Renal cortex interstitium (tissue), 15 donors: Measurements from ENCODE around the gene MFSD8. TPM values are rescaled to one million over a fixed set of nuclear protein-coding genes. Genes with fewer than 3 reads are reported as not detected.
"Not testable (repeated sequence)": the region's sequence is repeated elsewhere in the genome, so short reads cannot be mapped to it uniquely, and the experiment has no call there.

Experiments used
- DNase-seq, 11 donors: peaks; one replicate each; pipeline ENCODE4 v3.0.0-alpha.2; 2013; ENCODE audit warnings: low read depth in 9 of 11, low spot score in 4 of 11; ENCODE audit errors: extremely low read depth in 1 of 11
- long read RNA-seq, 16 experiments: transcript quantifications; one replicate each; lab custom pipeline, GENCODE V29; 2026
- polyA plus RNA-seq, 3 donors: library from polyadenylated mRNA; unstranded; fragments of 120-200 nt; gene quantifications; one replicate each; pipeline ENCODE4 v1.2.1, GENCODE V29; 2013; ENCODE audit not compliant: insufficient read length in 3 of 3

MFSD8 gene, protein sequence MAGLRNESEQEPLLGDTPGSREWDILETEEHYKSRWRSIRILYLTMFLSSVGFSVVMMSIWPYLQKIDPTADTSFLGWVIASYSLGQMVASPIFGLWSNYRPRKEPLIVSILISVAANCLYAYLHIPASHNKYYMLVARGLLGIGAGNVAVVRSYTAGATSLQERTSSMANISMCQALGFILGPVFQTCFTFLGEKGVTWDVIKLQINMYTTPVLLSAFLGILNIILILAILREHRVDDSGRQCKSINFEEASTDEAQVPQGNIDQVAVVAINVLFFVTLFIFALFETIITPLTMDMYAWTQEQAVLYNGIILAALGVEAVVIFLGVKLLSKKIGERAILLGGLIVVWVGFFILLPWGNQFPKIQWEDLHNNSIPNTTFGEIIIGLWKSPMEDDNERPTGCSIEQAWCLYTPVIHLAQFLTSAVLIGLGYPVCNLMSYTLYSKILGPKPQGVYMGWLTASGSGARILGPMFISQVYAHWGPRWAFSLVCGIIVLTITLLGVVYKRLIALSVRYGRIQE
- polyA plus RNA-seq = 10 to 100 TPM; 19.5 to 37.9 (median 24.0) TPM
- long read RNA-seq, donor 1, full-length matches to known transcripts = 4 of 4 reads
- long read RNA-seq, donor 1, partial matches to known transcripts = 0 of 4 reads
- long read RNA-seq, donor 1, other reads (novel, unspliced or antisense) = 0 of 4 reads
- long read RNA-seq, donor 2, full-length matches to known transcripts = 9 of 9 reads
- long read RNA-seq, donor 2, partial matches to known transcripts = 0 of 9 reads
- long read RNA-seq, donor 2, other reads (novel, unspliced or antisense) = 0 of 9 reads
- long read RNA-seq, donor 3, full-length matches to known transcripts = 3 of 3 reads
- long read RNA-seq, donor 3, partial matches to known transcripts = 0 of 3 reads
- long read RNA-seq, donor 3, other reads (novel, unspliced or antisense) = 0 of 3 reads
- long read RNA-seq, donor 4, full-length matches to known transcripts = 6 of 6 reads
- long read RNA-seq, donor 4, partial matches to known transcripts = 0 of 6 reads
- long read RNA-seq, donor 4, other reads (novel, unspliced or antisense) = 0 of 6 reads
- long read RNA-seq, donor 5 = 0 reads
- long read RNA-seq, donor 6, full-length matches to known transcripts = 3 of 15 reads
- long read RNA-seq, donor 6, partial matches to known transcripts = 12 of 15 reads
- long read RNA-seq, donor 6, other reads (novel, unspliced or antisense) = 0 of 15 reads
- long read RNA-seq, donor 7, full-length matches to known transcripts = 5 of 11 reads
- long read RNA-seq, donor 7, partial matches to known transcripts = 6 of 11 reads
- long read RNA-seq, donor 7, other reads (novel, unspliced or antisense) = 0 of 11 reads
- long read RNA-seq, donor 8 = 0 reads
- long read RNA-seq, donor 9, full-length matches to known transcripts = 1 of 9 reads
- long read RNA-seq, donor 9, partial matches to known transcripts = 8 of 9 reads
- long read RNA-seq, donor 9, other reads (novel, unspliced or antisense) = 0 of 9 reads
- long read RNA-seq, donor 10, full-length matches to known transcripts = 7 of 7 reads
- long read RNA-seq, donor 10, partial matches to known transcripts = 0 of 7 reads
- long read RNA-seq, donor 10, other reads (novel, unspliced or antisense) = 0 of 7 reads
- long read RNA-seq, donor 11, full-length matches to known transcripts = 3 of 9 reads
- long read RNA-seq, donor 11, partial matches to known transcripts = 6 of 9 reads
- long read RNA-seq, donor 11, other reads (novel, unspliced or antisense) = 0 of 9 reads
- long read RNA-seq, donor 12, partial matches to known transcripts = 8 of 9 reads
- long read RNA-seq, donor 12, other reads (novel, unspliced or antisense) = 0 of 9 reads
- long read RNA-seq, donor 13 = 0 reads
- long read RNA-seq, donor 14, full-length matches to known transcripts = 6 of 6 reads
- long read RNA-seq, donor 14, partial matches to known transcripts = 0 of 6 reads
- long read RNA-seq, donor 14, other reads (novel, unspliced or antisense) = 0 of 6 reads
- long read RNA-seq, donor 15, full-length matches to known transcripts = 1 of 1 reads
- long read RNA-seq, donor 15, partial matches to known transcripts = 0 of 1 reads
- long read RNA-seq, donor 15, other reads (novel, unspliced or antisense) = 0 of 1 reads
- long read RNA-seq, donor 16, full-length matches to known transcripts = 16 of 24 reads
- long read RNA-seq, donor 16, partial matches to known transcripts = 8 of 24 reads
- long read RNA-seq, donor 16, other reads (novel, unspliced or antisense) = 0 of 24 reads

- DNase-seq = peak; percentile 92 to 97 (median 96)
These were observed at the start of gene MFSD8, which contains the start of gene ABHD18 for GRCh38 chr4:127965062-127965802. Gene MFSD8 (minus strand): TSS chr4:127965173. CDS start chr4:127965133, 40 bp downstream. Gene ABHD18 (plus strand): TSS chr4:127965406. CDS start chr4:127982956, 17,550 bp downstream.

DNA sequence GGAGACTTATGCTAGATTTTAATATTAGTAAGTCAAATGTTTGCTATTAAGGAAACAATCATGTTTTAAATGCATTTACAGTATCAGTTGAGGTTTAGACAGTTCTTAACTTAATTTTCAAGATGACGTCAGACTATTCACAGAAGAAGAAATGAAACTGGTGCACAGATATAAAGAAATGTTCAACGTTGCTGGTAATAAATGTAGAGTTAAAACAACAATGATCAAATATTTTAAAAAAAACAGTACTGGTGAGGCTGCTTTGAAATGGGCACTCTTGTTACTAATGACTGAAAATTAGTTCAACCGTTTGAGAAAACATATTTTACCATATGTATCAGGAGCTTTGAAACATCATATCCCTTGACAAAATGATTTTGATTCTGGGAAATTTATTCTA lies 44.5 kb upstream of the MFSD8 start:
- DNase-seq = no peak

- no peak for DNase-seq
These were observed 41.6 kb upstream of the MFSD8 start for GRCh38 chr4:128006592-128006991.

- DNase-seq = no peak
These were observed 32.8 kb upstream of the MFSD8 start for GRCh38 chr4:127997534-127998388.

GRCh38 chr4:127996521-127996920 lies 31.5 kb upstream of the MFSD8 start:
- not testable (repeated sequence) for DNase-seq

- DNase-seq = no peak
These were observed 30.8 kb upstream of the MFSD8 start for GRCh38 chr4:127995776-127996175.

DNA sequence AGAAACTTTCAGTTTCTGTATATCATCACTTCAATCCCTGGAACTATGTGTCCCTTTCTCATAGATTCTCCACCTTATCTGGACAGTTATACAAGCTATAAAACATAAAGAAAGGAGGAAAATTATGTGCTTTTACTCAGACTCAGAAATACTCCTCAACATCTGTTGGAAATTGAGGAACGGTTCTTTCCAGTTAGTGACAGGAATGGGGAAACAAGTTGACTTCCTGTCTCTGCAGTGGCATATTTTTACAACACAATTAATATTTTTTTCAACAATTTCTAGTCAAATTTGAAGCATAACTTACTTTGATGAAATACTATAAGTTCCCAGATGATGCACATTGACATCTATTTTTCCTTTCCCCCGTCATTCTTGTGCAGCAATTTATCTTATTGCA lies 28.2 kb upstream of the MFSD8 start:
- DNase-seq = no peak

GRCh38 chr4:127988638-127989037 lies 23.7 kb upstream of the MFSD8 start:
- no peak for DNase-seq

DNA sequence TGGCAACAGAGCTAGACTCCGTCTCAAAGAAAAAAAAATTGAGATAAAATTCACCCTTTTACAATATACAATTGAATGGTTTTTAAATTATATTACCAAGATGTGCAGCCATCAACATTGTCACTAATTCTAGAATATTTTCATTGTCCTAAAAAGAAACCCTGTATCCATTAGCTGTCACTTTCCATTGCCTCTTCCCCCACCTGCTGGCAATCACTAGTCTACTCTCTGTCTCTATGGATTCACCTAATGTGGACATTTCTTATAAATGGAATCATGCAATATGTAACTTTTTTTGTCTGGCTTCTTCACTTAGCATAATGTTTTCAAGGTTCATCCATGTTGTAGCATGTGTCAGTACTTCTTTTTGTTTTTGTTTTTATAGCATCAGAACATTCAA lies 21.0 kb upstream of the MFSD8 start:
- no peak for DNase-seq

DNA sequence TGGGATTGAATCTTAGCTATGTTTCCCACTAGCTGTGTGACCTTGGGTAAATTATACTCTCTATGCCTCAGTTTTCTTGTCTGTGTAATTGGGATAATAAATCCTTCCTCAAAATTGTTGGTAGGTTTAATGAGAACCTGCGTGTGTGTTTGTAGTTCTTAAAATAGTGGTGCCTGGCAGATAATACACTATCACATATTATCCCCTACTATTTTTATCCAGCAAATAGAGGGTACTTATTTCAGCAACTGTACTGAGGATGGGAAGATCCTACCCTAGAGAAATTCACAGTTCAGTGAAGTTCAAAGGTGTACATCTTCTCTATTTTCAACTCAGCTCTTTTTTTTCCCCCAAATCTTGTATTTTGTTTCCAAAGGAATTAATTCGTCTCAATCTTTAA lies 17.5 kb upstream of the MFSD8 start:
- no peak for DNase-seq

GRCh38 chr4:127978930-127979329 lies 14.0 kb upstream of the MFSD8 start:
- DNase-seq = no peak

DNA sequence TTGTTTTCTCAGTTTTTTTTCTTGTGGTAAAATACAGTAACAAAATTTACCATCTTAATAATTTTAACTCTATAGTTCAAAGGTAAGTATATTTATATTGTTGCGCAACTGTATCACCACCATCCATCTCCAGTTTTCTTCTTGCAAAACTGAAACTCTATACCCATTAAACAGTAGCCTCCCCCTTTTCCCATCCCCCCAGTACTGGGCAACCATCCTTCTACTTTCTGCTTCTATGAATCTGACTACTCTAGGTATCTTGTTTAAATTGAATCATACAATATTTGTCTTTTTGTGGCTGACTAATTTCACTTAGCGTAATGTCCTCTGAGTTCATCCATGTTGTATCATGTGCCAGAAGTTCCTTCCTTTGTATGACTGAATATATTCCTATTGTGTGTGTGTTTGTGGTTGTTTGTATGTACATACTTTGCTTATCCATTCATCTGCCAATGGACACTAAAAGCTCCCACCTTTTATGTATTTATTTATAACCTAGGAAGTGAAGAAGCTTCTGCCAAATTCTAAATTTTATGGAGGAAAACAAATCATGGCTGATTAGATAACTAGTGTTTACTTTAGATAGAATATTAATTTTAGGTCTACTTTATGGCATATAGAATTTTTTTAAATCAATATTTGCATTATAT lies 10.3 kb upstream of the MFSD8 start:
- DNase-seq = no peak

GRCh38 chr4:127970925-127971324 lies 6.0 kb upstream of the MFSD8 start:
- not testable (repeated sequence) for DNase-seq

DNA sequence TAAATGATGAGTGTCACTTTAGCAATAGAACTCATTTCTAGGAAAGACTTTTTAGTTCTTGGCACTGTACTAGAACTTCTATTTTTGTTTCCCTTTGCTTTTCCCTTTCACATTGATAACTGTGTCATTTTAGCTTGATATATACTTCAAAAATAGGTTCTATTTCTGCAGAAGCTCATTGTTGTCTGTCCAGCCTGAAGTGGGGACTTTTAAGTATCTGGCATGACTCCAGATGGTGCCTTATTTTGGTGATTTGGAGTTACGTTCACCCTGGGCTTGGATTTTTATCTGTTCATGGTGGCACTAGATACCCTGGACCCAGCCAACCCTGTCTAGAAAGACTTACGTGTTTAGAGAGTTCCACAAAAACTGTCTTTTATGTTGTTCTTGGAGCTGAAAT lies 3.6 kb upstream of the MFSD8 start:
- DNase-seq = no peak

DNA sequence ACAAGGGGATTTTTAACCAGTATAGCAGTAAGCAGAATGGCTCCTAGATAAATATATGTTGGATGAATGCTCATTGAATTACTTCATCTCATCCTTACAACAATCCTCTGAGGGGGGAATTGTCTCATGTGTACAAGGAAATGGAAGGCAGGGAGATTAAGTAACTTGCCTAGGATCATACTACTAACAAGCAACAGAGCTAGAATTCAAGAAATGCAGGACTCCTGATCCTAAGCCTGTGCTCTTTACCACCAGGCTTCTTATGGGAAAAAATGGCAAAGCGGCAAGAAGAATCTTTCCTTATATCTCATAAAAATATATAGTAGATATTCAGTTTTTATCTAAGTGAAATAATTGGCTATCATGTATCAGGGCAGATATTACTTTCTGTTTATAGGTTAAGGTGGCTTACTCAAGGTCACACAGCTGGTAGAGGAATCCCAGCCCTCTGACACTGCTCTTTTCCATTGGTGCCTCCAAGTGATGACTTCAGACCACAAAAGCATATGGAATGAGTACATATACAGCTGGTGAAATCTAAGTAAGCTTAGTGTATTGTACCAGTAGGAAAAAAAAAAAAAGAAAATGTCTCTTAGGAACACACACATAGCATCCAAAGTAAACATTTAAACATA lies 2.3 kb upstream of the MFSD8 start:
- DNase-seq = no peak
